Loucy (cell line): ENCODE data around the gene APBA1.

Source experiments
- H2AFZ ChIP-seq: fragments of 200-600 bp; sonication (generic); 2 replicates; pipeline ENCODE4 v1.6.0; 2016; ENCODE audit warnings: antibody characterized with exemption, mild to moderate bottlenecking, low read length, moderate library complexity
- H3F3A ChIP-seq: fragments of 200-600 bp; 2 replicates; pipeline ENCODE4 v1.6.0; 2016; ENCODE audit warnings: antibody characterized with exemption, low read depth, mild to moderate bottlenecking
- H3K27me3 ChIP-seq: fragments of 200-600 bp; sonication (generic); 2 replicates; pipeline ENCODE4 v1.6.1; 2014; ENCODE audit warnings: low read length, mild to moderate bottlenecking; ENCODE audit not compliant: insufficient read depth, poor library complexity, severe bottlenecking
- H3K36me3 ChIP-seq: fragments of 200-600 bp; sonication (generic); 2 replicates; pipeline ENCODE4 v1.6.1; 2016; ENCODE audit warnings: low read length; ENCODE audit not compliant: insufficient read depth
- H3K4me1 ChIP-seq: fragments of 200-600 bp; sonication (generic); 2 replicates; pipeline ENCODE4 v1.5.1; 2014; ENCODE audit warnings: low read length, mild to moderate bottlenecking; ENCODE audit not compliant: insufficient read depth, poor library complexity, severe bottlenecking
- H3K4me2 ChIP-seq: fragments of 200-600 bp; sonication (generic); 2 replicates; pipeline ENCODE4 v1.6.0; 2014; ENCODE audit warnings: antibody characterized with exemption, low read length, low read depth, mild to moderate bottlenecking; ENCODE audit not compliant: poor library complexity, severe bottlenecking
- H3K4me3 ChIP-seq: fragments of 200-600 bp; sonication (generic); 2 replicates; pipeline ENCODE4 v1.5.1; 2014; ENCODE audit warnings: low read length, mild to moderate bottlenecking, mixed read lengths; ENCODE audit not compliant: poor library complexity, severe bottlenecking
- H3K79me2 ChIP-seq: fragments of 200-600 bp; sonication (generic); 2 replicates; pipeline ENCODE4 v1.6.1; 2014; ENCODE audit warnings: low read length; ENCODE audit not compliant: insufficient read depth
- H3K9ac ChIP-seq: fragments of 200-600 bp; sonication (generic); 2 replicates; pipeline ENCODE4 v1.6.0; 2014; ENCODE audit warnings: mild to moderate bottlenecking, low read depth, low read length, moderate library complexity; ENCODE audit not compliant: poor library complexity, severe bottlenecking
- H3K9me2 ChIP-seq: fragments of 200-600 bp; sonication (generic); replicated peaks from 2 replicates; pipeline ENCODE4 v1.6.1; 2016; ENCODE audit warnings: low read depth, low read length, mixed read lengths
- H3K9me3 ChIP-seq: fragments of 200-600 bp; sonication (generic); 2 replicates; pipeline ENCODE4 v1.6.1; 2014; ENCODE audit warnings: mild to moderate bottlenecking, antibody characterized with exemption, low read length, low read depth; ENCODE audit not compliant: insufficient read depth
- H4K20me1 ChIP-seq: fragments of 200-600 bp; sonication (generic); 2 replicates; pipeline ENCODE4 v1.6.0; 2014; ENCODE audit warnings: antibody characterized with exemption, low read length, mild to moderate bottlenecking; ENCODE audit not compliant: insufficient read depth, poor library complexity, severe bottlenecking
- EZH2phosphoT487 ChIP-seq: fragments of 200-600 bp; IDR thresholded peaks from 2 replicates; pipeline ENCODE4 v1.6.1; 2018; ENCODE audit warnings: antibody characterized with exemption, mild to moderate bottlenecking, moderate library complexity, borderline replicate concordance
- TF ChIP-seq, protein P1 (sequence below): fragments of 200-600 bp; sonication (generic); conservative IDR thresholded peaks from 2 replicates; pipeline ENCODE4 v1.5.1; 2014; ENCODE audit warnings: mild to moderate bottlenecking, antibody characterized with exemption, low read length

Gene APBA1

DNA sequence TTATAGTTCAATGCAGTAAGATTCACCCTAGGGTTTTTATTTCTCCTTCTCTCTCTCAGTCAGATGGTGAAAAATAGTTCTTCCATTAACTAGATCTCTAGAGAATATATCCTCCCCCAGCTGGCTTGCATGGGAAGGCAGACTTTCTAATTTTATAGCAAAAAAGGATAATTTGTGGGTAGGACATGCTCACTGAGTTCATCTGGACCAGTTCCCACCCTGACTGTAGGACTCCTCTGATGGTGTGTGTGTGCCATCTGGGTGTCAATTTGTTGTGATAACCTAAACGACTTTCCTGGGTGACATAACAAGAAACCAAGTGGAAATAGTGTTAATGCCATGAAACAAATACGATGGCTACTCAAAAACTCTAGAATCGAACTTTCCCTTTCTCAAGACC, 44.9 kb downstream of the APBA1 start:
- Histone ChIP-seq H3K36me3 (no peaks in the 10 kb centered on the region), H3K9ac (no peak overlapping the region), H3K4me2 (no peak overlapping the region), H3K9me2 (no peaks in the 10 kb centered on the region), H3K27me3 (no peaks in the 10 kb centered on the region), H2AFZ (no peak overlapping the region), H3K4me1 (peaks cover 24% of the 10 kb centered on the region), H4K20me1 (no peaks in the 10 kb centered on the region), H3K9me3 (no peaks in the 10 kb centered on the region), H3K79me2 (no peaks in the 10 kb centered on the region), H3F3A (no peaks in the 10 kb centered on the region), H3K4me3 (no peak overlapping the region)
- TF ChIP-seq, protein P1, sequence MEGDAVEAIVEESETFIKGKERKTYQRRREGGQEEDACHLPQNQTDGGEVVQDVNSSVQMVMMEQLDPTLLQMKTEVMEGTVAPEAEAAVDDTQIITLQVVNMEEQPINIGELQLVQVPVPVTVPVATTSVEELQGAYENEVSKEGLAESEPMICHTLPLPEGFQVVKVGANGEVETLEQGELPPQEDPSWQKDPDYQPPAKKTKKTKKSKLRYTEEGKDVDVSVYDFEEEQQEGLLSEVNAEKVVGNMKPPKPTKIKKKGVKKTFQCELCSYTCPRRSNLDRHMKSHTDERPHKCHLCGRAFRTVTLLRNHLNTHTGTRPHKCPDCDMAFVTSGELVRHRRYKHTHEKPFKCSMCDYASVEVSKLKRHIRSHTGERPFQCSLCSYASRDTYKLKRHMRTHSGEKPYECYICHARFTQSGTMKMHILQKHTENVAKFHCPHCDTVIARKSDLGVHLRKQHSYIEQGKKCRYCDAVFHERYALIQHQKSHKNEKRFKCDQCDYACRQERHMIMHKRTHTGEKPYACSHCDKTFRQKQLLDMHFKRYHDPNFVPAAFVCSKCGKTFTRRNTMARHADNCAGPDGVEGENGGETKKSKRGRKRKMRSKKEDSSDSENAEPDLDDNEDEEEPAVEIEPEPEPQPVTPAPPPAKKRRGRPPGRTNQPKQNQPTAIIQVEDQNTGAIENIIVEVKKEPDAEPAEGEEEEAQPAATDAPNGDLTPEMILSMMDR, result no peak
- no peak for TF ChIP-seq EZH2phosphoT487

GRCh38 chr9:69623276-69623675, 48.9 kb downstream of the APBA1 start:
- H3K79me2 ChIP-seq, result no peaks in the 10 kb centered on the region
- no peaks in the 10 kb centered on the region for H4K20me1 ChIP-seq
- H3K27me3 ChIP-seq, result no peaks in the 10 kb centered on the region
- peaks cover 24% of the 10 kb centered on the region for H3K4me1 ChIP-seq
- no peaks in the 10 kb centered on the region for H3K9me3 ChIP-seq
- H3K9ac ChIP-seq, result no peak overlapping the region
- no peak overlapping the region for H2AFZ ChIP-seq
- no peaks in the 10 kb centered on the region for H3F3A ChIP-seq
- no peak overlapping the region for H3K4me3 ChIP-seq
- H3K36me3 ChIP-seq, result no peaks in the 10 kb centered on the region
- TF ChIP-seq EZH2phosphoT487, result no peak
- TF ChIP-seq, protein P1, result no peak
- H3K4me2 ChIP-seq, result no peak overlapping the region
- no peaks in the 10 kb centered on the region for H3K9me2 ChIP-seq

- no peaks in the 10 kb centered on the region for H3K9me3 ChIP-seq
- H2AFZ ChIP-seq, result no peak overlapping the region
- H3K79me2 ChIP-seq, result no peaks in the 10 kb centered on the region
- no peak for TF ChIP-seq EZH2phosphoT487
- TF ChIP-seq, protein P1, result no peak
- peaks cover 24% of the 10 kb centered on the region for H3K4me1 ChIP-seq
- no peaks in the 10 kb centered on the region for H3F3A ChIP-seq
- no peaks in the 10 kb centered on the region for H3K9me2 ChIP-seq
- no peak overlapping the region for H3K9ac ChIP-seq
- no peaks in the 10 kb centered on the region for H3K27me3 ChIP-seq
- H3K36me3 ChIP-seq, result no peaks in the 10 kb centered on the region
- no peak overlapping the region for H3K4me3 ChIP-seq
- no peaks in the 10 kb centered on the region for H4K20me1 ChIP-seq
- H3K4me2 ChIP-seq, result no peak overlapping the region
These were observed 49.5 kb downstream of the APBA1 start for GRCh38 chr9:69622676-69623075.
